ENCODE data around the gene DMC1.
"Not testable (repeated sequence)": the region's sequence is repeated elsewhere in the genome, so short reads cannot be mapped to it uniquely, and the experiment has no call there.

The DMC1 gene

DNA sequence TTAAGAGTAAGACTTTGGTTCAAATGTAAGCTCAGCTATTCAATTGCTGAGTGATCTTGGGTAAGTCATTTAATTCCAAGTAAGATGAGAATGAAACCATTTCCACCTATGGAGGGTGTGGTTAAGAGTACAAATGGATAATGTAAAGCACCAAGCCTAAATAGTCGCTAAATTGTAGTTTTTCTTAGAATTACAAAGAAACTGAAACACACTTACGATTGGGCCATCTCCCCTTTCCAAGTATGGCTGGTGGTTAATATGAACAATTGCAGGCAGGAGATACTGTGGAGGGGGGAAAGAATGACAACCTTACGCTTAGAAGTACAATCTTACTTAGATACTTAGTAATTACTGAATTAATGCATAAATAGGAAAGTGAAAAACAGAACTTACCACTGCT lies 72.1 kb downstream of the DMC1 start:
- no peak for DNase-seq

DNA sequence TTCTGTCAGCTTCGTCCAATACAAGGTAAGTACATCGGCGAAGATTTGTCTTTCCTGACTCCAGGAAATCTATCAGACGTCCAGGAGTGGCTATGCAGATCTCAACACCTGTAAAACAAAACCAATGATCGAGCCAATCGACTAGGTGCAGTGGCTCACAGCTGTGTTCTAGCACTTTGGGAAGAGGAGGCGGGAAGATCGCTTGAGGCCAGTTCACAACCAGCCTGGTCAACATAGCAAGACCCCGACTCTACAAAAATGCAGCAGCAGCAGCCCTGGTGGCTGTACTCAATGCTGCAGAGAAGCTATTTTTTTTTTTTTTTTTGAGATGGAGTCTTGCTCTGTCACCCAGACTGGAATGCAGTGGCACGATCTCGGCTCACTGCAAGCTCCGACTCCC lies 75.0 kb downstream of the DMC1 start:
- DNase-seq: no peak

DNA sequence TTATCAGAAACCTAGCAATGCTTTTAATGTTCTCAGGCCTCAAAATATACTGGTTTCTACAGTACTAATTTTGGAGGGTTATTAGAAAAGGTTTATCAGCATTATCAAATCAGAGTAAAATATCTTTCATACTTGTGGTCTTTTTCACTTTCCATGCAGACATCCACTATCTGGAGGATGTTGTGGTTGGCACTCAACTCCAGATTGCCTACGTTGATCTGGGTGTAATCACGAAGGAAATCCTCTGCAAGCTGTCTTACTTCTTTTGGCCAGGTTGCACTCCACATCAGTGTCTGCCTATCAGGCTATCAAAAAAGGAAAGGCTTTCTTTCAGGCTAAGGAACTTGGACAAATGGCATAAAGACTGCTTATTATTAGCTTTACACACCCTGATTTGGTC lies 75.5 kb downstream of the DMC1 start:
- DNase-seq: no peak

DNA sequence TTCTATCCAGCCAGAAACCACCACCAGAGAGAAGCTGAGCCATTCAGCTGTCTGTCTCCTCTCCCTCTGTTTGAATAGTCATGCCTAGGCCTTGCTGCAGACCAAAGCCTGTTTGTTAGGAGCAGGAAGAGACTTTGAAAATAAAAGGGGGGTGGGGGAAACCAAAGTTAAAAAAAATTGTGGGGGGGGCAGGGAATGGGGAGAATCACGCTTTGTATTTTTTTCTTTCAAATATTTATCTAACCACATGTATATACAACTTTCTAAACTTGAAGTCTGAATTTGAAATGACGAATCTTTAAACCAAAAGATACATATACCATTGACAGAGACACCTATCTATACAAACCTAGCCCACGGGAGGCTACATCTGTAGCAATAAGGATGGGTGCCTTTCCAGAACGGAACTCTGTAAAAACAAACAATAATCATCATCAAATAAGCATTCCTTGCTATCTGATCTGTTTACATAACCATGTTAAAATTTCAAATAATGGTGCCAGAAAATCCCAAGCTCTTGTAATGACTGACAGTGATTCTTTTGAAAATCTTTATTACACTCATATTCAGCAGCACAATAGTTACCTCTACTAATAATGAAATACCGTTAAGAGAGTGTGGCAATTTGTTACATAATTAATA lies 78.2 kb downstream of the DMC1 start:
- DNase-seq: no peak

DNA sequence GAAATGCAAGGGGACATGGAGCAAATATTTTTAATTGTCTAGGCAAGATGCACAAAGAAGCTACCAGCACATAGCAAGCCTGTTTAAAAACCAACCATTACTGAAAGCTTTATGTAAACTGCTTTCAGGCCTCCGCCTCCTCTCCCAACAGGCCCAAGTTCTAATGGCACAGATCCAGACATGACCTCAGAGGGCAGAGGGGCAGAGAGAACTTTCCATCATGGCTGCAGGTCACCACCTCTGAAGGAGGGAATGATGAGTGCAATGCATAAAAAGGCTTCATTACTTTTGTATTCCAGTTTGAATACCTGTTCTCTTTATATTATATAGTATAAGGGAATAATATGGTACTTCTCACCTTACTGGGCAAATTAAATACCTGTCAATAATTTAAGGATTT lies 79.1 kb downstream of the DMC1 start:
- DNase-seq: peak; percentile 48

DNA sequence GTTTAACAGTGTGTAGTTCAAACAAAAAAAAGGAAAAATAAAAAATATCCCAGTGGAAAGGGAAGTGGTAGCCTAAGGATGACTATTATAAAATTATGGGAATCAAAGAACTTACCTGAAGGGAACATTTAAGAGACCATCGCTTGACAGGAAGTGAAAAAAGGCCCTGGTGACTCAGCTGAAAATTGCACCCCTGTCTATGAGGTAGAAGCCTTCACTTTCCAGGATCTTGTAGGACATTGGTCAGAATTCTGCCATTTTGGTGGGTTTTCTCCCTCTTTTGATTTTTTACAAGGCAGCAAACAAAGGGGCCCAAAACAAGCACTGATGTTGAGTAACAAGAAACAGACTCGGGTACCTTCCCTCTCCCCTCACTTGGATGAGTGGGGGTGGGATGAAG lies 79.5 kb downstream of the DMC1 start:
- peak; percentile 50 for DNase-seq

DNA sequence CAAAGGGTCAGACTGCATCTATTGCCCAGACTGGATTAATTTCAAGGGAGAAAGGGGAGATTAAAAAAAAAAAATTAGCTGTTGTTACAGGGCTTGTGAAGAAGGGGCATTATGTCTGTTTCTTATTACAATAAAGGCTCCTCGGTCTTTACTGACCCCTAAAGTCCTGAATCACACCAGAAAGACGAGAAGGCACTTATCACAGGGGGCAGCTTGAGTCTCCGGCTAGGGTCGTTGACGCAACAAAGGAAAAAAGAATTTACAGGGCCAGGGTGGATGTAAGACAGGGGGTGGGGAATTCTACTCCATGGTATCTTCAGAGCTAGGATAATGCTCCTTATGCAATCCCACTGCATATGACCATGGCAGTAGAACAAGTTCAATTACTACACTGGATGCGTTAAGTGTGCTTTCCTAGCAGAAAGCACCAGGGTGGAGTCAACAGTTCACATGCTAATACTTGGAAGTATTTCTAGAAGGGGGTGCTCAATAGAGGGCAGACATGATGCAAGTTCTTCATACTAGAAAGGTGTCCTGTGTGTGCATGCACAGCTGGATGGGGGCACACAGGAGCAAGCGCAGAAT lies 80.3 kb downstream of the DMC1 start:
- peak; percentile 42 for DNase-seq

DNA sequence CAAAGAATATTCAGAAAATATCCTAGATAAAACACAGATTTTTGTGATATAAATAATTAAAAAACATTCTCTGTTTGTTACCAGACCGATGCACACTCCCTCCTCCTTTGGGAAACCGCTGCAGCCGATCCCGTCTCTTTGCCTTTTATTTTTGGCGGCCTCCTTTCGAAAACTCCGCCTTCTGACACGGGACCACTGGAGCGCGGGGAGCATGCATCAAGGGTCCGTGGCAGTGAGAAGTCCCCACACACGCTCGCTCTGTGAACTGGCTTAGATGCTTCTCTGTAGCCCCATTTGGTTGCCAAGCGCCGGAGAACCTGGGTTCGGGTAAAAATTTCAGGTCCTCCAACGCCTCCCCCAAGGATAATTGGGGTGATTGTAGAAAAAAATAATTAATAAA lies 80.8 kb downstream of the DMC1 start:
- peak; percentile 54 for DNase-seq

DNA sequence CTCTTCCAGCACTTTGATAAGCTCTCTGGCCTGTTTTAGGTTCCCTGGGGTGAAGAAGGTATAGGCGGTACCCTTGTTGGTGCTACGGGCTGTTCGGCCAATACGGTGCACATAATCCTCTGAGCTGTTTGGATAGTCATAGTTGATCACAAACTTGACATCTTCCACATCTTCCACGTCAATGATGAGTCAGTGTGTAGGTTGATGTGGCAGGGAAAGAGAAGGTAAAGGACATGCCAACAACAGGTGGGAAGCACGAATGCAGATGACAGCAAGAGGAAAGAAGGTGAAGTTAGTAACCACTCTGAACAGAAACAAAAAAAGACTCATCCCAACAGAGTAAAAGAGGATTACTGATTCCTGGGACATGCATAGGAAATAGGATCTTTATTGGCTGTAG lies 82.0 kb downstream of the DMC1 start:
- no peak for DNase-seq

DNA sequence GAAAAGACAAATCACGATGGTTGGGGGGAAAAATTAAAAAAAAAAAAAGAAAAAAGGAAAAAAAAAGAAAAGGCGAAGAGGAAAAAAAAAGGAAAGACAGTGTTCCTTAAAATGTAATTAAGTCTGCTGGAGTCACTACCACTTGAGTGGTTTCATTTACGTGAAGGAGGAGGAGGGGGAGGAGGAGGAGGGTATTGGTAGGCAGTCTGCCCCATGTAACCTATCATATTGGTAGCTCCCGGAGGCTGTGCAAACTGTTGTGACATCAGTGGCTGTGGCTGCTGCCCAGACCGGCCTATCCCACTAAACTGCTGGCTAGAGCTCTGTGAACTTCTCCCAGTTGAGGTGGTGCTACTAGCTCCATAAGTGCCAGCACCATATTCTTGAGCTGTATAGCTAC lies 84.2 kb downstream of the DMC1 start:
- no peak for DNase-seq

DNA sequence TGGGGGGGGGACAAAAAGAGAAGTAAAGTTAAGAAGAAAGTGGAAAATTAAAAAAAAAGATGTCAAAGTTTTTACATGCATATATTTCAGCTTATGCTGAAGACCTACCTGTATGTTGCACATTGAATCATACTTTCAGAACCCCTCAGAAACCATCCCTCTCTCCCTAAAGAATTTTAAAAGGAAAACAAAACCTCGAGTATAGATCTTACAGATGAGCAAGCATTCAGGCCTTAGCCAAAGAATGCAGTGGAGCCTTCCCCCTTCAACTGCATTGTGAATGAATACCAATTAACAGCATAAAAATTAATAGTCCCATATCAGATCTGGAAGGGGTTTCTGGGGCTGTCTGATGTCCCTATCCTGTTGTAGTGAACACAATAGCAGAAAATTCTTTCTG lies 85.7 kb downstream of the DMC1 start:
- DNase-seq: no peak

DNA sequence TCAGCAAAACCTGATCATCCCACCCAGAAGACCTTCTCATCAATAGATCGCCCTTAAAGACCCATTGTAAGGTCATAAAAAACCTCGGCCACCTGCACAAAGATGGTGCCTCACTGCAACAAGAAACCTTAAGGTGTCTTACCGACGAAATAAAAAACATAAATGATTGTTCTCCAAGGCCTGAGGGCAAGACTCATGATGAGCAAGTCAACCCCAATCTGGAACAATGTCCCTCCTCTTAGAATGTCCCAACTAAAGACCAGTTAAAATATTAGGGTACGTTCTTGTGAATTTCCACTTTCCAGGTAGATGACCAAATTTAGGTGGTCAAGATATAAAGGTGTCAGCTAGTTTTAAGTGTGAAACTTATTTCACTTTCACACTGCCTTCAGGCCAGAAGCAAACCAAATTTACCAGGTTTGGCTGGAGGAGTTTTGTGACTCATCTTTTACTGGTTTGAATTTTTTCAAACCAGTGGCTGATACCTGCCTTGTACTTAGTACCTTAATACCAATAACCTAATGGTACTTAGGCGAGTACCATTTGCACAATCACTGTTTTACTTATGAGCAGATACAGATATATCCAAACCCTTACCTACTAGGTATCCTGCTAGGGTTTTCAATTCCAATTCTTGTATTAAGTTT lies 87.2 kb downstream of the DMC1 start:
- DNase-seq: peak; percentile 28

DNA sequence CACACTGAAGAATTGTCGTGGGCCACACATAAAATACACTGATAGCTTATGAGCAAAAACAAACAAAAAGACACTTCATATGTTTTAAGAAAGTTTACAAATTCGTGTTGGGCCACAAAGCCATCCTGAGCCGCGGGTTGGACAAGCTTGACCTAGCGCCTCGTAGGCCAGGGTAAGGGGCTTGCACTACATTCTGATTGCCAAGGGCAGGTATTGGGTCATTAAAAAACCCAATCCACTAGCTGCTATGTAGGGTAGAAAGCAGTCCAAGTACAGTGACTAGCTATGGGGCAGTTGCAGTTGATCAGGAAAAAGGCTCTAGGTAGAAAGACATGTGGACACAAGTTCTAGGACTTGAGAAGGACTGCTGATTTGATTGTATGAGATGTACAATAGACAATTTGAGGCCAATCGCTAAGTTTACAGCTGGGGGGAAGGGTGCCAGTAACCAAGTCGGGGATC lies 88.1 kb downstream of the DMC1 start:
- peak; percentile 56 for DNase-seq

DNA sequence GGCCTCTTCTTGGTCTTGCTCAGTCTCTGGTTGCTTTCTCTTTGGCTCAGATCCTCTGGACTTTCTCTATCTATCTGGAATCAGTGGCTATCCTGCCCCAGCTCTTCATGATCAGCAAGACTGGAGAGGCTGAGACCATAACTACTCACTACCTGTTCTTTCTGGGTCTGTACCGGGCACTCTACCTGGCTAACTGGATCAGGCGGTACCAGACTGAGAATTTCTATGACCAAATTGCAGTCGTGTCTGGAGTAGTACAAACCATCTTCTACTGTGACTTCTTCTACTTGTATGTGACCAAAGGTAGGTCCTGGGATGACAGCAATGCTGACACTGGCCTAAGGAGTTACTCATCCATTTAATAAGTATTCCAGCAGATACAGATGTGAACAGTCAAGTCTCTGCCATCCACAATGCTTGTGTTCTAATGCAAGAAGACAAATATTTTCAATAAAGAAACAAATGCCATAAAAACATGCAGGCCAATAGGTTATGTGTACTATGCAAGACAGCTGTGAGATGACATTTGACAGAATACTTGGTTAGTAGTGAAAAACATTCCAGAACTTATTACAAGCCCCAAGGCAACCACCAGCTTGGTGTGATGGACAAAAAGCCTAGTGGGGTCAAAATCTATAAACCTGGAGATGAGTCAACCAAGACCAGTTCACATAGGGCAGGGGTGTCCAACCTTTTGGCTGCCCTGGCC lies 88.7 kb downstream of the DMC1 start:
- peak; percentile 52 for DNase-seq

DNA sequence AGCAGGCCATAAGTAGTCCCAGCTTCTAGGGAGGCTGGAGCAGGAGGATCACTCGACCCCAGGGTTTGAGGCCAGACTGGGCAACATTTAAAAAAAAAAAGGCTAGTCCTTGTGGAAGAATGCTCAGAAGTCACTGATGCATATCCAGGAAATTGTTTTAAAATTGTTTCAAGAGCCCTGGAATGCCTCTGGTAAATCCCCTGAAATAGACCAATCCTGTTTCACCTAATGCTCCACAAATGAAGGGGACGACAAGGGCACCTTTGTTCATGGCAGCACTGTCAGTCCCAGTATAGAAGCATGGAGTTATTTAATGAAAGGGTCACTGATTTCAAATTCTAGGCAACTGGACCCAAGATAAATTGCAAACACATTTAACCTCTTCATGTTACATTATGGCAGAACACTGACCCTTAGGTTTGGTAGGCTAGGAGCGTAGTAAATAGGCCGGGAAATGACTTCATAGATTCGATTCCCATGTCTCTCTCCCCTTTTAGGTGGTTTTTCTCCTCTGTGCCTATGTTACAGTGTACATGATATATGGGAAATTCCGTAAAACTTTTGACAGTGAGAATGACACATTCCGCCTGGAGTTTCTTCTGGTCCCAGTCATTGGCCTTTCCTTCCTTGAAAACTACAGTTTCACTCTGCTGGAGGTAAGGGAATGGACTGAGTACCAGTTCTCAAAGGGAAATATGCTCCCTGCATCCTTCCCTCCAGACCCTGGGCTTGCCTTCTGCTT lies 90.7 kb downstream of the DMC1 start:
- no peak for DNase-seq

DNA sequence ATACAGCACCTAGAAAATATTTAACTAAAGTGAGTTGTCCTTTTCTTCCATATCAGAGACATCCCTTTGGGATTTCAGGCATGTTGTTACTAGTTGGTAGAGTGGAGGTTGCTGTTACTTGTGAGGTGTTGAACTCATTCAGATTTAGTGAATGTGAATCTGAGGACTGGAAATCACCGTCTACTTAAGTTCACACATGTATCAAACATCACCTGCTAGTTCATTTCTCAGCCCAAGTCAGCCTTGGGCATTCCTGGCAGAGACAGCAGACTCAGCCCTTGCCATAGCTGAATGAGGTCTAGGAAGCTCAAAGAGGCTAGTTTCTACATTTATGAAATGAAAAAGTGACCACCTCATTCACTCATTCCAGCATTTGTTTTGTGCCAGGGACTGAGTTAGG lies 92.4 kb downstream of the DMC1 start:
- no peak for DNase-seq

DNA sequence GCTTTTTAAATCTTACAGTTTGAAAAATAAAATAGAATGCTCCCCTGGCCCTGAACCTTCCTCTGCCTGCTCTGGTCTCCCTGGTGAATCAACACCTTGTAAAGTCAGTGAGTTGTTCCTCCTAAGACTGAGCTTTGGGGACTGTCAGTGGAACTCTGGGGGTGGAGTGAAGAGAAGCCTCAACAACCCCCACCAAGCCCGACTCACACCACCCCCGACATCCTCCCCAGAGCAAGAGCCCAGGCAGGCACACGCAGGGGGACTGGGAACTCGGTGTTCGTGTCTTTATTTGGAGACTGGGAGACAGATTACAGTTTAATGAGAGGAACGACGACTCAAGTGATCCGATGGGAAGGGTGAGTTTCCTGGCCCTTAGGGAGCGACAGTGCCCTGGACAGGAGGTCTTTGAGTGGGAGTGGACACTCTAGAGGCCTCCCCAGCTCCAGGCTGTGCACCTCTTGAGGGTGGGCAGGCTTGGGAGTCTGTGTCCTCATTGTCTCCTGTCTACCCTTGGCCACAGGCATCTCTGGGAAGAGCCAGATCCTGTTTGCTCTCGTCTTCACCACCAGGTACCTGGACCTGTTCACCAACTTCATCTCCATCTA lies 95.9 kb downstream of the DMC1 start:
- DNase-seq: no peak

DNA sequence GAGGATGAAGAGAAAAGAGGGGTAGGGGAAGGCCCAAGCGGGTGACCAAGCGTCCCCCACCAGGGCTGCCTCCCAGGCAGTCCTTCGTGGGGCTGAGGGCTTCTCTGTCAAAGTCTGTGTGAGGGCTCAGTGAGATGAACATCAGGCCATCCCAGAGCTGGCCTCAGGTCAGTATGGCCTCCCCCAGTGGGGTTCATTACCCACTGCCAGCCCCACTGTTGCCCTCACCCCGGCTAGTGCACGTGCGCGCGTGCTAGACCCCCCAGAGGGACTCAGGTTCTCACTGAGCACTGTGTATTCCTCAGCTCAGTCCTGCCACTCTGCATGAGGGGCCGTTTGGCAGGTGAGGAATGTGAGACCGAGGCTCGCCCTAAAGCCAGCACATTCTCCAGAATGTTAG lies 98.7 kb downstream of the DMC1 start:
- DNase-seq: no peak

DNA sequence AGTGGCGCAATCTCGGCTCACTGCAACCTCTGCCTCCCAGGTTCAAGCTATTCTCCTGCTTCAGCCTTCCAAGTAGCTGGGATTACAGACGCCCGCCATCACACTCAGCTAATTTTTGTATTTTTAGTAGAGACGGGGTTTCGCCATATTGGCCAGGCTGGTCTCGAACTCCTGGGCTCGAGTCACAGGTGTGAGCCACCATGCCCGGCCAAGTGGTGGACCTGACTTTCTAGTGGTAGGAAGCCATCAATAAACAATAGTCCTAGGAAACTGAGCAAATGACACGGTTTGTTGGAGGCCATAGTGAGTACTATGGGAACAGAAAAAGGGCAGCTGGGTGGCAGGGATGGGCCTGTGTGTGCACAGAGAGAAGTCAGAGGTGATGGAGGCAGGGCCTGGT lies 99.8 kb downstream of the DMC1 start:
- not testable (repeated sequence) for DNase-seq

DNA sequence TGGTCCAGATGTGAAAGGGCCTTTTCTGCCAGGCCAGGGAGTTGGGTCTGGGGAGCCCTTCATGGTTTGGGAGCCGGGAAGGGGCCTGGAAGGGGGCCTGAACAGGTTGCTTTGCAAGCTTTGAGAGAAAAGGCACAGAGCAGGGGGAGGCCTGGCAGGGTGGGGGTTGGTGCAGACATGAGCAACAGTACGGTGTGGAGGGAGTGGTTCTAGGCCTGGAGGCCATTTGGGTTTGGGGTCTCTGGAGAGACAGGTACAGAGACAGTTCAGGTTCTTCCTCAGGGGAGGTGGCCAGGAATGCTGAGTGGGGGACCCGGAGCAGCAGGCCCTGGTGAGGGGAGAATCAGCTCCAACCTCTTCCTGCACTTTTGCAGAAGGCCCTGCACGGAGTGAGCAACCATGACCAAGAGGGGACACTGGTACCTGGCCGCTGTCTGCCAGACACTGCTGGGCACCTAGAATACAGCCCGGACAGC lies 100.6 kb downstream of the DMC1 start:
- DNase-seq: no peak
